ENCODE data around the gene AEBP1. TPM values are rescaled to one million over a fixed set of nuclear protein-coding genes. Genes with fewer than 3 reads are reported as not detected.

The AEBP1 gene
- total RNA-seq, 1 experiment from 2014 or later, result 50.8 TPM

DNA sequence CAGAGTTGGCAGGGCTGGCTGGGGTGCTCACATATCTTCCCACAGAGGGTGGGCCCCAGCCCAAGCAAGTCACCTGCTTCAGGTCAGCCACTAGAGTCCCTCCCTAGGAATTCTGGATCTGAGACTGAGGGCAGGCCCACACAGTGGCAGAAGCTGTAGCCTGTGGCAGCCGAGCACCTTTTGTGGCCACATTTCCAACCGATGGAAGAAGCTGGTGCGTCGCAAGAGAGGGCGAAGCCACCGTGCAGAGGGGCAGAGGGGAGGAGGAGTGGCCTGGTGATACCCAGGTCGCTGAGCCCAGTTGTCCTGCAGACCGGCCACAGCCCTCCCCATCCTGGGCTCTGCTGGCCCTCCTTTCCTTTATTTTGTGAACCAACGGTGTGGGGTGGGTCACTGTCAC, 27.1 kb upstream of the AEBP1 start (continued):
- TF ChIP-seq FOXP1 (CRISPR knock-in tag; IDR thresholded peaks at IDR 0.05; ENCODE audit: borderline replicate concordance) (no peak), MAX (CRISPR knock-in tag; IDR thresholded peaks at IDR 0.05) (no peak), MYBL2 (CRISPR knock-in tag; IDR thresholded peaks at IDR 0.05) (no peak), OVOL2 (CRISPR knock-in tag; IDR thresholded peaks at IDR 0.05; ENCODE audit: borderline replicate concordance) (no peak), TP53 (CRISPR knock-in tag; IDR thresholded peaks at IDR 0.05) (no peak), PRRX2 (CRISPR knock-in tag; IDR thresholded peaks at IDR 0.05) (no peak), ZNF138 (CRISPR knock-in tag; conservative IDR thresholded peaks at IDR 0.05) (no peak), ELF4 (CRISPR knock-in tag; IDR thresholded peaks at IDR 0.05; ENCODE audit: low read depth) (no peak), SP1 (CRISPR knock-in tag; conservative IDR thresholded peaks at IDR 0.05) (no peak)
- TF ChIP-seq, protein P1, sequence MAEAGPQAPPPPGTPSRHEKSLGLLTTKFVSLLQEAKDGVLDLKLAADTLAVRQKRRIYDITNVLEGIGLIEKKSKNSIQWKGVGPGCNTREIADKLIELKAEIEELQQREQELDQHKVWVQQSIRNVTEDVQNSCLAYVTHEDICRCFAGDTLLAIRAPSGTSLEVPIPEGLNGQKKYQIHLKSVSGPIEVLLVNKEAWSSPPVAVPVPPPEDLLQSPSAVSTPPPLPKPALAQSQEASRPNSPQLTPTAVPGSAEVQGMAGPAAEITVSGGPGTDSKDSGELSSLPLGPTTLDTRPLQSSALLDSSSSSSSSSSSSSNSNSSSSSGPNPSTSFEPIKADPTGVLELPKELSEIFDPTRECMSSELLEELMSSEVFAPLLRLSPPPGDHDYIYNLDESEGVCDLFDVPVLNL (CRISPR knock-in tag; IDR thresholded peaks at IDR 0.05; ENCODE audit: borderline replicate concordance, low read depth), result no peak

DNA sequence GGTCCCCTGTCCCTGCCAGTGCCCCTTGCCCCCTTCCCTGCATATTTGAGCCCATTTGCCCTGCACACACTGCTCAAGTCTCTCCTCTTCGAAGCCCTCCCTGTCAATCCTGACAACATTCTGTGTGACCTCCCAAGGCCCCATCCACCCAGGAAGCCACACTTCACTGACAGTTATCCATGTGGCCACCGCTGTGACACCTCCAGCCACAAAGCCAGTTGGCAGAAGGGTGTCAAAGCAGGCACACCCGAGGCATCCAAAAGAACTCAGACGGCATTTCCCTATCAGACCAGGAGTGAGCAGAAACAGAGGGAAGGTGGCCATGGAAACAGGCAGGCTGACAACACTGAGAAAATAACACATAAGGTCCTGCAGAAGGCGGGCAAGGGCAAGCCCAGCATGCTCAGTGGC, 26.5 kb upstream of the AEBP1 start:
- no peaks in the 10 kb centered on the region for H3K9me3 Mint-ChIP-seq
- ChIA-PET POLR2A (no interaction called here), CTCF (no interaction called here)
- no peak for DNase-seq (ENCODE audit: low spot score)
- H3K4me1 Mint-ChIP-seq, result peaks cover 9% of the 10 kb centered on the region; the same call in 1 of the 2 replicates
- H3K27me3 Mint-ChIP-seq (ENCODE audit: low read depth), result no peaks in the 10 kb centered on the region
- no peak for TF ChIP-seq ZNF532 (CRISPR knock-in tag; IDR thresholded peaks at IDR 0.05; ENCODE audit: borderline replicate concordance)
- TF ChIP-seq, protein P1 (CRISPR knock-in tag; IDR thresholded peaks at IDR 0.05; ENCODE audit: borderline replicate concordance, low read depth), result no peak
- TF ChIP-seq STAT6 (CRISPR knock-in tag; conservative IDR thresholded peaks at IDR 0.05; ENCODE audit: low read depth), result no peak
- TF ChIP-seq FOXP1 (CRISPR knock-in tag; IDR thresholded peaks at IDR 0.05; ENCODE audit: borderline replicate concordance), result no peak
- no peak for TF ChIP-seq NFE2L1 (CRISPR knock-in tag; IDR thresholded peaks at IDR 0.05)
- TF ChIP-seq IRF2 (CRISPR knock-in tag; IDR thresholded peaks at IDR 0.05; ENCODE audit: borderline replicate concordance, low read depth), result no peak
- no peak for TF ChIP-seq ZNF396 (CRISPR knock-in tag; IDR thresholded peaks at IDR 0.05; ENCODE audit: borderline replicate concordance)
- TF ChIP-seq MXD4 (CRISPR knock-in tag; IDR thresholded peaks at IDR 0.05; ENCODE audit: borderline replicate concordance), result no peak
- TF ChIP-seq SOX15 (CRISPR knock-in tag; IDR thresholded peaks at IDR 0.05), result no peak
- TF ChIP-seq NR3C1 (CRISPR knock-in tag; conservative IDR thresholded peaks at IDR 0.05; ENCODE audit: low read depth), result no peak
- TF ChIP-seq MYBL2 (CRISPR knock-in tag; IDR thresholded peaks at IDR 0.05), result no peak
- TF ChIP-seq, protein P2, sequence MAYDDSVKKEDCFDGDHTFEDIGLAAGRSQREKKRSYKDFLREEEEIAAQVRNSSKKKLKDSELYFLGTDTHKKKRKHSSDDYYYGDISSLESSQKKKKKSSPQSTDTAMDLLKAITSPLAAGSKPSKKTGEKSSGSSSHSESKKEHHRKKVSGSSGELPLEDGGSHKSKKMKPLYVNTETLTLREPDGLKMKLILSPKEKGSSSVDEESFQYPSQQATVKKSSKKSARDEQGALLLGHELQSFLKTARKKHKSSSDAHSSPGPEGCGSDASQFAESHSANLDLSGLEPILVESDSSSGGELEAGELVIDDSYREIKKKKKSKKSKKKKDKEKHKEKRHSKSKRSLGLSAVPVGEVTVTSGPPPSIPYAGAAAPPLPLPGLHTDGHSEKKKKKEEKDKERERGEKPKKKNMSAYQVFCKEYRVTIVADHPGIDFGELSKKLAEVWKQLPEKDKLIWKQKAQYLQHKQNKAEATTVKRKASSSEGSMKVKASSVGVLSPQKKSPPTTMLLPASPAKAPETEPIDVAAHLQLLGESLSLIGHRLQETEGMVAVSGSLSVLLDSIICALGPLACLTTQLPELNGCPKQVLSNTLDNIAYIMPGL (CRISPR knock-in tag; IDR thresholded peaks at IDR 0.05), result no peak
- TF ChIP-seq OVOL2 (CRISPR knock-in tag; IDR thresholded peaks at IDR 0.05; ENCODE audit: borderline replicate concordance), result no peak
- H3K4me3 Mint-ChIP-seq, result no peak overlapping the region
- no peak overlapping the region for H3K27ac Mint-ChIP-seq
- no peak for ATAC-seq
- peaks cover 29% of the 10 kb centered on the region for H3K36me3 Mint-ChIP-seq

Measured in WTC11 (cell line).